ENCODE measurements around the gene KRTAP5-5.
"Not testable (repeated sequence)": the region's sequence is repeated elsewhere in the genome, so short reads cannot be mapped to it uniquely, and the experiment has no call there.

The KRTAP5-5 gene

GRCh38 chr11:1607156-1607845 is 22.3 kb upstream of the KRTAP5-5 start:
- not testable (repeated sequence) for DNase-seq

GRCh38 chr11:1607901-1608300 is 21.7 kb upstream of the KRTAP5-5 start:
- DNase-seq: not testable (repeated sequence)

- no peak for DNase-seq
These were observed 21.2 kb upstream of the KRTAP5-5 start, which contains the start of gene KRTAP5-3 for GRCh38 chr11:1608363-1608762. TSS of gene KRTAP5-3 (minus strand) at chr11:1608463. CDS start at chr11:1608385, 78 bp downstream.

GRCh38 chr11:1618231-1618630 is 11.3 kb upstream of the KRTAP5-5 start:
- DNase-seq: no peak

- DNase-seq: no peak
These were observed 10.1 kb upstream of the KRTAP5-5 start for GRCh38 chr11:1619449-1619848.

- no peak for DNase-seq
These were observed 7.5 kb upstream of the KRTAP5-5 start, which contains the start of gene KRTAP5-4 for GRCh38 chr11:1622086-1622485. TSS of gene KRTAP5-4 (minus strand) at chr11:1622138. CDS start at chr11:1622093, 45 bp downstream.

- no peak for DNase-seq
These were observed 5.9 kb upstream of the KRTAP5-5 start for GRCh38 chr11:1623716-1624115.

GRCh38 chr11:1624621-1625020 is 5.0 kb upstream of the KRTAP5-5 start:
- DNase-seq: no peak

- DNase-seq: no peak
These were observed 4.0 kb upstream of the KRTAP5-5 start for GRCh38 chr11:1625541-1625940.

GRCh38 chr11:1628506-1629325 is 859 bp upstream of the KRTAP5-5 start:
- peak in 1 of 2 experiments; percentile 54 for DNase-seq

- DNase-seq: no peak
These were observed 696 bp downstream of the KRTAP5-5 start for GRCh38 chr11:1630271-1630670.

GRCh38 chr11:1631066-1631568 is 1.5 kb downstream of the KRTAP5-5 start:
- no peak for DNase-seq

GRCh38 chr11:1632053-1632714 is 2.6 kb downstream of the KRTAP5-5 start:
- DNase-seq: no peak

- no peak for DNase-seq
These were observed 4.3 kb downstream of the KRTAP5-5 start for GRCh38 chr11:1633864-1634263.

- no peak for DNase-seq
These were observed 6.8 kb downstream of the KRTAP5-5 start for GRCh38 chr11:1636291-1636950.

- no peak for DNase-seq
These were observed 8.1 kb downstream of the KRTAP5-5 start for GRCh38 chr11:1637628-1638027.

GRCh38 chr11:1638344-1638743 is 8.8 kb downstream of the KRTAP5-5 start:
- no peak for DNase-seq

GRCh38 chr11:1639102-1639620 is 9.6 kb downstream of the KRTAP5-5 start:
- DNase-seq: no peak

- no peak for DNase-seq
These were observed 10.1 kb downstream of the KRTAP5-5 start for GRCh38 chr11:1639666-1640065.

GRCh38 chr11:1640076-1640946 is 10.7 kb downstream of the KRTAP5-5 start:
- peak; percentile 13 to 76 for DNase-seq

- no peak for DNase-seq
These were observed 11.5 kb downstream of the KRTAP5-5 start for GRCh38 chr11:1641096-1641495.
